GM10847 (cell line): Measurements from ENCODE around the gene BRIP1.
A peak's percentile ranks its signal among the peaks of the same experiment; 100 is the strongest.

Experiments
- POLR2A ChIP-seq: IDR thresholded peaks from 2 replicates; pipeline ENCODE4 v1.6.1; 2011; ENCODE audit not compliant: insufficient read length; ENCODE audit errors: extremely low read depth

The BRIP1 gene

DNA sequence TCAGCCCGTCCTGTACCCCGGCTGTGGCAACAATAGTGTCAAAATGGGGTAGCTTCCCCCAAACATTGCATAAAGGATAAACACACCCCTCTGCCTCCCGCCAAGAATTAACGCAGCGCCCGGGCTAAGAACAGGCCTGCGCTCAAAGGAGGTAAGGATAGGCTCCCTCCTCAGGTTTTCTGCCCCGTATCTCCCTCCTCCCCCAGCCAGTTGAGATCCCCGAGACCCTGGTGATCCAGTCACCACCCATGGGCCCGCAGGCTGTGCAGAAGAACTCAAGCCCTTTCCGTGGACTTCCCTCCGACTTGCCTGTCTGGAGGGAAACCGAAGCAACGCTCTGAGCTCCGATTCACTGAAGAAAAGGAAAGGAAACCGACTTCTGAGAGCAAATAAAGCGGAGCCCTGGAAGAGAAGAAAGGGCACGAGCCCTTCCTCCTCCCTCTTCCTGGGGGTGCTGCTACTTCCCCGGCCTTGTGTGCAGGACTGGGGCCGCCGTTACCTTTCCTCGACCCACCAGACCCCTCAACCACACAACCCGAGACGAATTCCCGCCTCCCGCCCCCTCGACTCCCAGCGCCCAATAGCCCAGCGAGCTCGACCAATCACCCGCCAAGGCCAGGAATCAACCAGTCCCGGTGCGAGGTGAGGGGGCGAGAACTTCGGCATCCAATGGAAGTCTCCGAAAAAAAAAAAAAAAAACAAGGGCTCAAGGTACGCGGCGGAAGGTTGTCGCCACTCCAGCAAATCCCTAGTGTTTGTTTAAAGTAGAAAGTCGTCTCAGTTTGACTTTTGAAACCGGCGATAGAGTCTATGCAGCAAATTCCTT lies at the start of gene BRIP1:
Gene BRIP1, minus strand, starts transcription at position 554 of the 826 bp plus-strand sequence. CDS start 1,989 bp downstream, outside the sequence.
- TF ChIP-seq POLR2A: peak; percentile 56

DNA sequence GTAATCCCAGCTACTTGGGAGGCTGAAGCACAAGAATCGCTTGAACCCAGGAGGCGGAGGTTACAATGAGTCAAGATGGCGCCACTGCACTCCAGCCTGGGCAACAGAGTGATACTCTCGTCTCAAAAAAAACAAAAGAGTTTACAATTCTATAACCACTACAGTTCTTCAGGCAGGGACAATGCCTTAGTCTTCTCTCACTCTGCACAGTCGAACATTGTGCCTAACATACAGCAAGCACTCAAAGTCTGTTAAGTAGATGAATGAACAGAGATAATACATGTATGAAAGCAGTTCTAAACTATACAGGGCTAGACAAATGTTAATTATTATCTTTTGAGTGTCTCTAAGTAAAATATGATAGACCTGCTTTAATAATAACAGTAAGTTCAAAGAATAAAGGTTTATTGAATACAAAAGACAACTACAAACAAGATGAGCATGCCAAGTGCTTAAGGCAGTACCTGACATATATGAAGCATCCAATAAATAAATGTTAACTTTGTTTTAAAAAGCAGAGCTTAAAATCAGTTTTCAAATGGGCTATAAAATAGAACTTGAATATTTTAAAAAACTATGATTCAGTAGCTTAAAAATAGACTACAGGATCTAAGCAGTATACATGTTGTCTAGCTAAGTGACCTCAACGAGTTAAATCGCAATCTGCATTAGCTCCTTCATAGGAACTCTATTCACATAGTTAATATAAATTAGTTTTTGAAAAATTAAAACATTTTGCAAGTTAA lies 45.1 kb upstream of the BRIP1 start:
- TF ChIP-seq POLR2A: no peak

DNA sequence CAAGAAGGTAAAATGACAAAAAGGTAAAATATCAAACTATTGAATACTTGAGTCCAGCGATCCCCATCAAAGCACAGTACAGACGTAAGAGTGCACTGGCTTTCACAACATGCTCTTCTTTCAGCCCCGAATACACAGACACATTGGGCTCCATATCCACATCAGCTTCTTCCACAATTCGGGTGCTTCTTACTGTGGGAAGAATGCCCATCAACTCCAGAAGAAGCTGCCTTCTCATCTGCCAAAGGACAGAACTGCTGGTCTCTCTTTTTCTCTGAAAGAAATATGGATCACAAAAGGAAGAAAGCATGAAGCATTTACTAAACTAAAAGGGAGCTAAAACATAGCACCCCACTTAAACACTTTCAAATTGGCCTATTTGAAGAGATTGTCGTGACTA lies 44.0 kb upstream of the BRIP1 start:
- no peak for TF ChIP-seq POLR2A

DNA sequence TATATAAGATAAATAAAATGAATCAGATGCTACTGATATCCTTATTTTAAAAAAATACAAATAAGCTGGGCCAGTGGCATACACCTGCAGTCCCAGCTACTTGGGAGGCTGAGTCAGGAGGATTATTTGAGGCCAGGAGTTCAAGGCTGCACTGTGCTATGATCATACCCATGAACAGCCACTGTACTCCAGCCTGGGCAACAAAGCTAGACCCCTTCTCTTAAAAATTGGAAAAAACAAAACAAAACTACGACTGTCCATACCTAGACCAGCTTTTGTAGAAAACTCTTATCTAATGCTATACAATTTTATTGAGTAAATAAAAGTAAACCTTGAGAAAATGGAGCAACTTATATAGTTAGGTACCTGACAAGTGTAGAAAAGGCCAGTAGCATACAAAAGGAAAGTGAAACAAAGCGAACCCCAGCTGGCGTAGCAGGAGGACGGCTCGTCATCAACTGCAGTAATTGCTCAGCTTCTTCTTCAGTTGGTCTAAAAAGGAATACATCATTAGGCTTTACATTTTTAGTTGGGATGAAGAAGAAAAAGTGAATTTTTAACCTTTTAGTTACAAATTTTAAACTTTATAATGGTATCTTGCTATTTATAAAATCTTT lies 40.9 kb upstream of the BRIP1 start:
- no peak for TF ChIP-seq POLR2A

DNA sequence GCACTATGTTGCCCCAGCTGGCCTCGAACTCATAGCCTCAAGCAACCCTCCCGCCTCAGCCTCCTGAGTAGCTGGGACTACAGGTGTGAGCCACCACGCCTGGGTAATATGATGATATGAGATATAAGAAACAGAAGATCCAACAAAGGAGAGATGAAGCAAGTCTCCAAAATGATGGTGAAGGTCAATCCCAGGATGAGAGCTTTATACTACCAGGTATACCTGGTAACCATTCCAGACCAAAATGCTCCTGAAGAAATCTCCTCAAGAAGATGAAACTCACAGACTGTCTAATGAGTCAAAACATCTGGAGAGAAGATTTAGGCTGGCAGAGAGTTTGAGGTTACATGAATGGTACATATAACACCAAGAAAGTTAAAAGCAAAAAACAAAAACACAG lies 39.9 kb upstream of the BRIP1 start:
- no peak for TF ChIP-seq POLR2A

DNA sequence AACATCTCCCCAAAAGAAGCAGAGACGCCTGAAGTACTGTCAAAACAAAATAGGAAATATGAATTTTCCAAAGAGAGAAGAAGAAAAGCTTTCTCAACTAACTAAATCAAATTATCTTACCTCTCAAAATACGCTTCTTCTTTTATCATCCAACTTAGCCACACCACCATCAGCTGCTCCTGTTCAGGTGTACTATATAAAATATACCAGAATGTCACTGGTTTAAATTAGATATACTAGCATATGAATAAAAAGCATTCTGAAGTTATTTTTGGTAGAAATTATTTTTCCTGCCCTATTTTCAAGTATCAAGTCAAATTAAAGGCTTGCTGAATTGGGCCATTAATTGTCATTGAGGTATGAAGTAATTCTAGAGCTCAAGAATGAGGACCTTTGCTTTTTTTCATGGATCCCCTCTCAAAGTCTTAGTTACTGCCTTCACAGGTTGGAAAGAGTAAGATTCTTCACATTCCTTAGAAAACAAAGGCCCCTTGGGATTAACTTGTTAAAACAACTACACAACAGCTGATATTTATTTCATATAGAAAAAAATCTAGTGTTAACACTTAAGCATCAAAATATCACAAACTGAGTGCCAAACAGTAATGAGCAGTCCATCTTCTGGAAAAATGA lies 34.3 kb upstream of the BRIP1 start:
- no peak for TF ChIP-seq POLR2A

DNA sequence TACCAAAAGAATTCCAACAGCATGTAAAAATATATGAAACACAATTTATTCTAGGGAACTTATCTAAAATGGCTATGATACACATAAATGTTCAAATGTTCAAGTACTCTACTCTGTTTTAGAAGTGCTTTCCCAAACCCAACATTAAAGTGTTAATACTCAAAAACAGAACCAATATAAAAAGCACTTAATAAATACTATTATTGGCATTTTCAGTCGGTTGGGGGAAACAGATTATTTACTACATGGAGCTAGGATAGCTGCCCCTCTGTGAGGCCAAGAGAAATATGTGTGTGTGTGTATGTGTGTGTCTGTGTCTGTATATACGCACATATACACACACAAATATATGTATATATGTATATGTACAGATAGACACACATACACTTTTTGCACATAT lies 32.1 kb upstream of the BRIP1 start:
- no peak for TF ChIP-seq POLR2A

DNA sequence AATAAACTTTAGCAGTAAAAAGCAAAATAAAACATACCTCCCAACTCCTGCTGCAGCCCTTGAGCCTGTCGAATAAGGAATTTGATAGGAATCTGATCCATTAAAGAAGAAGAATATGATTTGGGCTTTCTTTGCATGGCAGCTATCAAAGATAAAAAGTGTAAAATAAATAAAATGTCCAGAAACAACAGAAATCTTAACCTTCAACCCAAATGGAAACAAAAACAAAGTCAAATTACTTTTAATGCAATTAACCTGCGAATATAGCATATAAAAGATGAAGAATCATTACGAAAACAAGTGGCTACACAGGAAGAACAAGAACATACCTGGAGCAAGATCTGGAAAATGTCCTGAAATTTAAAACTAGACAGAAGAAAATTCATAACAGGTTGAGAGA lies 21.5 kb upstream of the BRIP1 start:
- no peak for TF ChIP-seq POLR2A

DNA sequence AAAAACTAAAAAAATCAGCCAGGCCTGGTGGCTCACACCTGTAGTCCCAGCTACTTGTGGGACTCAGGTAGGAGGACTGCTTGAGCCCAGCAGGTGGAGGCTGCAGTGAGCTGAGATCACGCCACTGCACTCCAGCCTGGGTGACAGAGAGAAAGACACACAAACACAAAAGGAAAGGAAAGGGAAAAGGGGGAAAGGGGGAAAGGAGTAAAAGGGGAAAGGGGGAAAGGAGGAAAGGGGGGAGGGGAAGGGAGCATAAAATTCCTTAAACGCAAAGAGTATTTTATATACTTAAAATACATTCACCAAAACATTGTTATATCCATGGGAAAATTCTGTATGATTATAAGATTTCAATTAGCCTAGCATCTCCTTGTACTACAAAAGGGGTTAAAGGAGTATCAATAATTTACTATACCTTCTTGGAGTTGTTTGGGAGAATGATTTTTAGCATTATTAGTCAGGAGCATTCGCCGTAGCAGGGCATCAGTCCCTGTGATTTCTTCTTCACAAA lies 17.3 kb upstream of the BRIP1 start:
- TF ChIP-seq POLR2A: no peak

DNA sequence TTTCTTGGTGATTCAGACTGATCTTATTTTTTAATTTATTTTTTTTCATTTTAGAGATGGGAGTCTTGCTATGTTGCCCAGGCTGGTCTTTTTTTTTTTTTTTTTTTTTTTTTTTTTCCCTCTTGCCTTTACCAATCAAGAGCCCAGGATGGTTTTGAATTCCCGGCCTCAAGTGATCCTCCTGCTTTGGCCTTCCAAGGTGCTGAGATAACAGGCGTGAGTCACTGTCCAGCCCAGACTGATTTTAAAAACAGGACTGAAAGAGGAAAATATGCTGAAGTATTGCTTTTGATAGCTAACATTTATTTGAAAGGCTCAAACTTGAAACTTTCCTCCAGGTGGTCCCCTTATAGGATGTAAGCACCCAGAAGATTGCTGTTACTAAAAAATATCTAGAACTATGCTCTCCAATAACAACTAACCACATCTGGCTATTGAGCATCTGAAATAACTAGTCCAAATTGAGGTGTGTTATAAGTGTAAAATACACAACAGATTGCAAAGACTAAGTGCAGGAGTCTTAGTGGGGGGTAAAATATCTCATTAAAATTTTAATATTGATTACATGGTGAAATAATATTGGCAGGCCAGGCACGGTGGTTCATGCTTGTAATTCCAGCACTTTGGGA lies 15.8 kb upstream of the BRIP1 start:
- no peak for TF ChIP-seq POLR2A

DNA sequence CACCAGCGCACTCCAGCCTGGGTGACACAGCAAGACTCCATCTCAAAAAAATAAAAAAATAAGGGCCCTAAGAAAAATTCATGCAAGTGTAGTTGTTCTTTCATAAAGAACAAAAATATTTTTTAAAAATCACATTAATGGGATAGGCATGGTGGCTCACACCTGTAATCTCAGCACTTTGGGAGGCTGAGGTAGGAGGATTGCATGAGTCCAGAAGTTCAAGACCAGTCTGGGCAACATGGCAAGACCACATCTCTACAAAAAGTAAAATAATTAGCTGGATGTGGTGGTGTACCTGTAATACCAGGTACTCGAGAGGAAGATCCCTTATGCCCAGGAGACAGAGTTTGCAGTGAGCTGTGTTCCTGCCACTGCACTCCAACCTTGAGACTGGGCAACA lies 15.2 kb upstream of the BRIP1 start:
- no peak for TF ChIP-seq POLR2A

DNA sequence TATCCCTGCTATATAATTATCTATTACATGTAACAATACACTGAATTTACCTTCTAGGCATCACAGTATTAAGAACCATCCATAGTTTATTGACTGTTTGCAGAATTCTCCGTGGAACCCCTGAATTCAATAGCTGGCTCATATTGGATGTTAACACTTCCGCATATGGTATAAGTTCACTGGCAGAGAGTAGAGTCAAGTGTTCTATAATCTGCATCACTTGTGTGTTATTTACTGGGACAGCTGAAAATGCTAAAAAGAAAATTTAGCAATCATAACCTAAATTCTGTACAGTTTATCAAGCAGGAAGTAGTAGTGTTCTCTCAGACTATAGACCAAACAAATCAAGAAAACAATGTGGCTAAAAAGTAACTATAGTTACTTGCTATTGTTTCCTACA lies 14.5 kb upstream of the BRIP1 start:
- TF ChIP-seq POLR2A: no peak

DNA sequence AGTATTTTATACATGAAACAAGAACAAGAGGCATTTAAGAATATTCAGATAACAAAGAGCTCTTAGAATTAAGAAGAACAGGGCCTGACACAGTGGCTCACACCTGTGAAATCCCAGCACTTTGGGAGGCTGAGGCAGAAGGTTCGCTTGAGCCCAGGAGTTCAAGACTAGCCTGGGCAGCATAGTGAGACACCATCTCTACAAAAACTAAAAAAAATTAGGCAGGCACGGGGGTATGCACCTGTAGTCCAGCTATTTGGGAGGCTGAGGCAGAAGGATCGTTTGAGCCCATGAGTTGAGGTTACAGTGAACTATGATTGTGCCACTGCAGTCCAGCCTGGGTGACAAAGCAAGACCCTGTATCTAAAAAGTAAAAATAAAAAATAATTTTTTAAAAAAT lies 12.5 kb upstream of the BRIP1 start:
- no peak for TF ChIP-seq POLR2A

DNA sequence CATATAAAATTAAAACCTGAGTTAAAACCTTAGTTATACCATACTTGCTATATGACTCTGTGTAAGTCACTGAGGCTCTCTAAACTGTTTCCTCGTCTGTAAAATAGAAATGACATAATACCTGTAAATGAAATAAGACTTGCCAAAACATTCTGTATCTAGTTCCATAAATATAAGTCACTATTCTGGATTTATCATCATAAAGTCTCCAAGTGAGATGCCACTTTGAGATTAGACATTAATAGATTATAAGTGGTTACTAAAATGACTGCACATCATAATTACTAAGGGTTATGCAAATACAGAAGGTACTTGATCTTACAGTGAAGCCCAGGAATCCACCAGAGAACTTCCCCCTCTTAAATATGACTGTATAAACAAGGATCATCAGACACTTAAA lies 12.0 kb upstream of the BRIP1 start:
- TF ChIP-seq POLR2A: no peak

DNA sequence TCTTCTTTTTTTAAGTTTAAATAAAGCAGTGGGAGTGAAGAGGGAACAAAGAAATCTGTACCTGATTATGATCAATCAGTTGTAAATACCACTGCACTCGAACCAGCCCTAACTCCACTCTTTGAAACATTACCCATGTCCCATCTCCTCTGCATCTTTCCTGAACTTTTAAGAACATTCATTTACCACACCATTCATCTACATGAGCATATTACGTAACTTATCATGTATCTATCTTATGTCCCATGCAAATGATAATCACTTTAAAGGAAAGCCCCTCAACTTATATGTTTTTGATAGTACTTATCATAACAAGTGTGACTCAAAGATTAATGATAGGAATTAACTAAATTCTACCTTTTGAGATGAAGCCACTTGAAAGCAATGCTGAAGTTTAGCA lies 10.7 kb upstream of the BRIP1 start:
- TF ChIP-seq POLR2A: no peak

DNA sequence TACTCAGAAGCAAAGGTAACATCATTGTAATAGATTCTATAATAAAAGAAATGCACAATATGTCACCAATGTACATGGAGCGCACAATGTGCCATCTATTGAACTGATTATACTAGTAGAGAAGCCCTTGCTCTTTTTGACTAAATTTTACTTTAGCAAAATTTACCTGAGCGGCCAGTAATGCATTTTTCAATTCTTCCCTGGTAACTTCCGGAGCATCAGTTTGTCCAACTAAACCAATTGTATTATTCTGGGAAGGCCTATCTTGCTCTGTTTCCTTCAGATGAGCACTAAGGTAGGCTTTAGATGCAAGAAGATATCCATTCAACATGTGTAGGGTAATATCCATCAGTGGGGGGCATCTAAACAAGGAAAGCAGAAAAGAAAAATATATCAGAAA lies 8.8 kb upstream of the BRIP1 start:
- TF ChIP-seq POLR2A: no peak

DNA sequence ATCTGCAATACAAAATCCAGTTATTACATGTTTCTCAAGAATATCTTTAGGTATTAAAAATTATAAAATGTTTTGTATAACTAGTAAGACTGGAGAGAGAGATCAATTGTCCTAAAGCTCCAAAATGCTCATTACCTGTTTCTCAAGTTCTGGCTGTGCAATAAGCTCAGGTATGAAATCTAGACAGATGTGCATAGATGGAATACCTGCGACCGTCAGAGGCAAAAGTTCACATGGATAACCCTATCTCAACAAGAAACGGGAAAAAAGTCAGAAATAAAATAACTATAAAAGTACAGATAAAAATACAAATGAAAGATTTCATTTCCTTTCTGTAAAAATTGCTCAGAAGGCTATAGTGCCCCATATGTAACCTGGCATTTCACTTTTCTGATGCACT lies 5.8 kb upstream of the BRIP1 start:
- TF ChIP-seq POLR2A: no peak
